GM23248 (cell line): ENCODE results near the gene HPX.

Experiments used
- EZH2 ChIP-seq: fragments of 200-600 bp; sonication (generic); IDR thresholded peaks from 2 replicates; pipeline ENCODE4 v1.6.1; 2018; ENCODE audit warnings: antibody characterized with exemption, mild to moderate bottlenecking; ENCODE audit not compliant: insufficient read depth, poor library complexity, severe bottlenecking
- EZH2phosphoT487 ChIP-seq: fragments of 200-600 bp; sonication (generic); IDR thresholded peaks from 2 replicates; pipeline ENCODE4 v1.6.1; 2018; ENCODE audit warnings: antibody characterized with exemption, moderate library complexity, mild to moderate bottlenecking, low read depth; ENCODE audit not compliant: insufficient read depth

- no peak for TF ChIP-seq EZH2
- no peak for TF ChIP-seq EZH2phosphoT487
Measured at GRCh38 chr11:6419009-6419631, 21.7 kb downstream of the HPX start, which contains the start of gene APBB1.
